Limb (tissue), 2 donors: ENCODE data around the gene RRM1.
"Not testable (repeated sequence)": the region's sequence is repeated elsewhere in the genome, so short reads cannot be mapped to it uniquely, and the experiment has no call there.

Source experiments
- DNase-seq, 2 donors: peaks; one replicate each; pipeline ENCODE4 v3.0.0-alpha.2; 2016; ENCODE audit errors: extremely low spot score in 2 of 2

RRM1 gene

DNA sequence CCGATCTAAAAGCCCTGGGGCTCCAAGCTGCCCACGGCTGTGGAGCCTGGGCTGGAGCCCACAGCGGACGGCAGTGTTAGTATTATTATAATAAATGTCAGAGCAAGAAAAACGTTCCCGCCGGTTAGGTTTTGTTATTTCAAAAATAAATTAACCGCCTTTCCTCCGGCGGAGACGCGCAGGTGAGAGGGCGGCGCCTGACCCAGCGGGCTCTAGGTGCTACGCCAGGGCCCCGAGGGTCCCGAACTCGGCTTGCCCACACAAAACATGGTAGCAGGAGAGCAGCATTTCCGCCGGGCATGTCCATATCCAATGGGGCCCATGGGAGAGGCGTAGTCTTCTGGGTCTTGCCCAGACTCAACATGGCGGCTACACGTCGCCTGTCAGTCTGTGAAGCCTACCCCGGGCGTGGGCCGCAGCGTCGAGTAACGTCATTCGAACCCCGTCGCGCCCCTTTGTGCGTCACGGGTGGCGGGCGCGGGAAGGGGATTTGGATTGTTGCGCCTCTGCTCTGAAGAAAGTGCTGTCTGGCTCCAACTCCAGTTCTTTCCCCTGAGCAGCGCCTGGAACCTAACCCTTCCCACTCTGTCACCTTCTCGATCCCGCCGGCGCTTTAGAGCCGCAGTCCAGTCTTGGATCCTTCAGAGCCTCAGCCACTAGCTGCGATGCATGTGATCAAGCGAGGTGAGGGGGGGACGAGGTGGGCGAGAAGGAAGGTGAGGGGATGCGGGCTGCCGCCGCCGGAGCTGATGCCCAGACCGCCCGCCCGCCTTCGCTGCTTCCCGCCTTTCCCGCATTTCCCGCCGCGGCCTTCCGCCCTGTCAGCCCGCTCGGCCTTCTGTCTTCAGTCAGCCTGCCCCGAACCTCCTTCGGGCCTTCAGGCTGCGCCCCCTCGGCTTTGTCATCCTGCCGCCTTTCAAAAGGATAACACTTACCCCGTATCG lies at the start of gene RRM1:
Gene RRM1 (plus strand): TSS at position 452 of the 944 bp plus-strand sequence. CDS start 214 bp downstream, at position 666.
- peak; percentile 96 to 99 for DNase-seq

DNA sequence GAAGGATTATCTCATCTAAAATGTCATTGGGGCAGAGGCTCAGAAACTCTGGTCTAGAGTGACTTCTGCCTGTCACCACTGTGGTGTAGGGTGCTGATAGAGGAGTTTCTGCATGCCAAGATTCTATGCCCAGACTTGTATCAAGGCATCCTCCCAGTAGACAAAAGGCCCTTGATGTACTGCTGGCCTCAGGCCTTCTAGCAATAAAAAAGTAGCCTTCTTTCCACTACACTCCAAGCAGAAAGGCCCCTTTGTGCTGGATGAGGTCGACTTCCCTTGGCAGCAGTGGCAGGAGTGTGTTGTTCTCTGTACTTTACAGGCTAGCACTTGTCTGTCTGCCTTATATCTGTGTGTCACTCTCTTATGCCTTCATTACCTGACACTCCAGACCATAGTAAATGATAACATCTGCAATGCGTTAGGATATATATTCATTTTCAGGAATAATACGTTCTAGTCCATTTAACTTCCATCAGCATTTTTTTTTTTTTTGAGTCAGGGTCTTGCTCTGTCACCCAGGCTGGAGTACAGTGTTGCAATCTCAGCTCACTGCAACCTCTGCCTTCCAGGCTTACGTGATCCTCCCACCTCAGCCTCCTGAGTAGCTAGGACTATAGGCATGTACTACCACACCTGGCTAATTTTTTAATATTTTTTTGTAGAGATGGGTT lies 49.5 kb upstream of the RRM1 start:
- peak; percentile 7 to 29 for DNase-seq

DNA sequence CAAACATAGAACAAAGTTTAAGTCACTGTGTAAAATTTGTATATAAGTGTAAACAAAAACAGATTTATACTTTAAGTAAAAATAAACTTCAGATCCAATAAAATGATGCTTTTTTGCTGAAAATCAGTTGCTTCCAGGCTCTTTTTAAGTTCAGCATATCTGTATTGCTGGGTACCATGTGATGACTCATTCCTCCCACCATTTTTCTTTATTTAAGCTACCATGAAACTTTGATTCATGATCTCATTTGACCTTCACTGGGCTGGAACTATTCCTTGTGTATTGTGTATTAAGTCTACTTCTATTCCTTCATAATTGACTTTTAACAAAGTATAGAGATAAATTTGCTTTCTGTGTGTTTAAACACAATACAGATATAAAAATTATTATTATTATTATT lies 46.3 kb upstream of the RRM1 start:
- DNase-seq: no peak

DNA sequence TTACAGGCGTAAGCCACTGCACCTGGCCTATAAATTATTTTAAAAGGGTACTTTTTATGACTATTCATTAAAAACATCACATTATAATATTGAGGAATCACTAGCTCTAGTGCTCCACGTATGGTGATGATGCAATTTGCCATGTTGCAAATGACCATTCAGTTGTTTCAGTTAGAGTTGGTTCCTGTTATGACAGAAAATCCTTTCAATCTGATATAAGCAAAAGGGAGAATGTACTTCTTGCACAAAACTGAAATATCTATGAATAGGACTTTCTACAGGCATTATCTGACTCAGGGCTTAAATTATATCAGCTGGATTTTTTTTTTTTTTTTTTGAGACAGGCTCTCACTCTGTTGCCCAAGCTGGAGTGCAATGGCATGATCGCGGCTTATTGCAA lies 45.6 kb upstream of the RRM1 start:
- DNase-seq: no peak

DNA sequence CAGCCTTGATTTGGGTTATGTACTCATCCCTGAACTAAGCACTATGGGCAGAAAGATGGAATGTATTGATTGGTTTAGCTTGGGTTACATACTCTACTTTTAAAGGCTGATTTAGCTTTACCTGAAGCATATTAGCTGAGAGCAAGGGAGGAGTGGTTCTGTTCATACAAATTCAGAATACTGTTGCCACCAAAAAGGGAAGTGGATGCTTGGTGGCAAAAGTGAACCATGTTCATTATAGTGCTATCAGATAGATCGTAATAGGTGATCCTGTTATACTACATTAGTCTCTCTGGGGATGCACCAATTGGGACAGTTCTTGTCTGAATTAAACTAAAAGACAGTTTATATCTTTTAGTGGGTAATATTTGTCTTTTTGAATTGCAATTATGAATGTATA lies 44.5 kb upstream of the RRM1 start:
- DNase-seq: no peak

DNA sequence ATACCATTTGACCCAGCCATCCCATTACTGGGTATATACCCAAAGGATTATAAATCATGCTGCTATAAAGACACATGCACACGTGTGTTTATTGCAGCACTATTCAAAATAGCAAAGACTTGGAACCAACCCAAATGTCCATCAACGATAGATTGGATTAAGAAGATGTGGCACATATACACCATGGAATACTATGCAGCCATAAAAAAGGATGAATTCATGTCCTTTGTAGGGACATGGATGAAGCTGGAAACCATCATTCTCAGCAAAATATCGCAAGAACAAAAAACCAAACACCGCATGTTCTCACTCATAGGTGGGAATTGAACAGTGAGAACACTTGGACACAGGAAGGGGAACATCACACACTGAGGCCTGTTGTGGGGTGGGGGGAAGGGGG lies 41.4 kb upstream of the RRM1 start:
- not testable (repeated sequence) for DNase-seq

DNA sequence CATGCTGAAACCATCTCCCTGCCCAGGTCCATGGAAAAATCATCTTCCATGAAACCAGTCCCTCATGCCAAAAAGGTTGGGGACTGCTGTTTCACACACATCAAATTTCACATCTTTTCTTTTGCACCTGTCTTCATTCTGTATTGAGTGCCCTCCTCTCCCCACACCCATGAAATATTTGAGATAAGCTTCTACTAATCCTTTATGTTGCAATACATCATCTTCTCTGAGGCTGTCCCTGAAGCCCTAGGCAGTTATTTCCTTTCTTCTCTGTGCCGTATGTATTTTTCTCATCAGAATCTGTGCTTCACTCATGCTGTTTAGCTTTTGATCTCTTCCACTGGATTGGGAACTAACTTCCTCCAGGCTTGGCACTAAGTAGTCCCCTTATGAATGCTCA lies 40.0 kb upstream of the RRM1 start:
- DNase-seq: no peak

DNA sequence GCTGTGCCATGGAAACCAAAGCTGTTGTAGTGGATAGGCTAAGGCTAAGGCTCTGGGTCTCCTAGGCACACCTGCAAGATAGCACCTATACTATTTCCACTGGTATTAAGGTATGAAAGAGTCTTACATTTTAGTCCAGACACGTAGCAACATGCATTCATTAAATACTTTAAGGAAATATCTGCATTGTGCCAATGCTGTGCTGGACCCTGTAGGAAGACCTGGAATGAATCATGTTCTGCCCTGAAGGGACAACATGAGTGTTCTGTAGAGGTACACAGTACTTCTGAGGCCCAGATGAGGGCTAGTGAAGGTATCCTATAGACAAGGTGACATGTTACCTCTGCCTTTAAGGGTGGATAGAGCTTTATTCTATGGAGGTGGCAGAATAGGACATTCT lies 35.2 kb upstream of the RRM1 start:
- DNase-seq: no peak

DNA sequence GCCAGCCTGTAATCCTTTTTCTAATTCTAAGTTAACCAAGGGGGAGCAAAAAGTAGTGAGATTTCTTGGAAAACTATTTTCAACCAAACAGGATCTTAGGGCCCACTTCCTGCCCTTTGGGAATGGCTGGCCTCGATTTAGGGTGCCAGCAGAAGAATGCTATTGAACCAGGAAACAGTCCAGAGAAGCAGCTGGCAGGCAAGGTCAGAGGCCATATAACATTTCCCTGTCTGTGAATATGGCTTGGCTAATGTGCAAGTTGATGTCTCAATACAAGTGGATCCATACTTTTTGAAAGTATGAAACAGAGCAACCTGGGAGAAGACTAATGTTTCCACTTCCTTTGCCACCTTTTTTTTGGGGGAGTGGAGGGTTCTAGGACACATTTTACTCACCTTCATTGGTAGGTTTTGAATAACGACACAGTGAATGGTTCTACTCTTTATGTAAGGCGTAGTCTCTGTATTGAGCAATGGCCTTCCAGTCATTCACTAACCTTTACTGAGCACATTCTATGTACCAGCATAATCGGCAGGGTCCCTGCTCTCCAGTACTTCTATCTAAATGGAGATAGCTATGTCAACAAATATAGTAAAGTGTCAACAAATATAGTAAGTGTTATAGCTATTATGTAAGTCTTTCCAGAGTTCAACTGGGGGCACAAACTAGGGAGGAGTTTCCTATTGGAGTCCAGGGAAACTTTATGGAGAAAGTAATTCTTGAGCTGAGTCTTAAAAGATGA lies 34.2 kb upstream of the RRM1 start:
- DNase-seq: no peak

DNA sequence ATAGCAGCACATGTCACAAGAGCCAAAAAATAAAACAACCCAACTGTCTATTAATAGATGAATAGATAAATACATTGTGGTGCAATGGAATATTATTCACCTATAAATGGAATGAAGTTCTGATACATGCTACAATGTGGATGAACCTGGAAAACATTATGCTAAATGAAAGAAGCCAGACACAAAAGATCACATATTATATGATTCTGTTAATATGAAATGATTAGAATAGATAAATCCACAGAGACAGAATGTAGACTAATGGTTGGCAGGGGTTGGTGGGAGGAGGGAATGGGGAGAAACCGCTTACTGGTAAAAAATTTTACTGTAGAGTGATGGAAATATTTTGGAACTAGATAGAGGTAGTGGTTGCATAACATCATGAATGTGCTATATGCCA lies 32.9 kb upstream of the RRM1 start:
- no peak for DNase-seq

DNA sequence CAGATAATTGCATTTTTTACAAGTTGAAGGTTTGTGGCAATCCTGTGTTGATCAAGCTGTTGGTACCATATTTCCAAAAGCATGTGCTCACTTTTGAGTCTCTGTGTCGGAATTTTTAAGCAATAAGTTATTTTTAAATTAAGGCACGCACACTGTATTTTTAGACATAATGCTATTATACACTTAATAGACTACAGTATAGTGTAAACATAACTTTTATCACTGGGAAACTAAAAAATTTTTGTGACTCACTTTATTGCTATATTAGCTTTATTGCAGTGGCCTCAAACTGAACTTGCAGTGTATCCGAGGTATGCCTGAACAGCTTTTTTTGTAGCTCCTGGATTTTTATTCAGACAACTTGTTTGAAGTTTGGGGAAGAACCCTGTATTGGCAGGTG lies 31.3 kb upstream of the RRM1 start:
- DNase-seq: no peak

DNA sequence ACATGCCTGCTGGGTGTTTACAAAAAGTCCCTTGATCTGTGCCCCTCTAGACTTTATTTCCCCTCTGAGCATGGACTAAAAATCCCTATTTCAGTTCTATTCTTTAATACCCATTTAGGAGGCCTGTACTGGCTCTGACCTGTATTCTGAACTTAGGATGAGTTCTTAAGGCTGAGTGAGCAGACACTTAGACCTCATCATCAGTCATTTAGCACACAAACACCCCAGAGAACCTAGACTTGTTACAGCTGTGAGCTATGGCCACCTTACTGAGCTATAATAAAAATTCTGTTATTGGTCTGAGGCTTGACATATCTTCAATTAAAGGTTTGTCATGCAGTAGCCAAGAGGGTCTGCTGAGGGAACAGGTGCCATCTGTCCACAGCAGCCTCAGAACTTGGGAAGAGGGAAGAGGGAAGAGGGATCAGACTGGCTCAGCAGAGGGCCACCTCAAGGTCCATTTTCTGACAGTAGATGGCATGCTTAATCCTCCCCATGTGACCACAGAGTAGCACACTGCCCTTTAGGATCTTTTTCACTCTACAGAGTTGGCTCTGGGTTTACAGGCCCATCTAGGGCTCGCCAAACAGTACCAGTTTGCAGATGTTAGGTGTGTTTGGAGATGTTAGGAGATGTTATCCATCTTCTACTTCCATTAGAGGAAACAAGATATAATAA lies 30.2 kb upstream of the RRM1 start:
- DNase-seq: no peak

DNA sequence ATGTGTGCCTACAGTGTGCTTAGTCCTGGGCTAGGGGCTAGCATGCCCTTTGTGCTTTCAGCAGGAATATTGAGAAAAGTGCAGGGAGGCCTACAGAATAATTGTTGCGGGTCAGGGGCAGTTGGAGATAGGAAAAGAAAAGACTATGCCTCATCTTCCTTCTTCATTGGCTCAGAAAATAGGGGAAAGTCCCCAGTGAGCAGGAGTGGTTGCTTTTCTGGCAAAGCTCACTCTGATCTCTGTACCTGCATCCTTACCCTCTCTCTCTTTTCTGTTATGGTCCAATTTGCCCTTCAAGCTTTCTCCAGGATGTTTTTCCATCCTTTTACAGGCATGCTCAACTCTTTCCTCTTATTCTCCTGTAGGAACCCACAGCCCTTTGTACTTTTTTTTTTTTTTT lies 29.5 kb upstream of the RRM1 start:
- no peak for DNase-seq

DNA sequence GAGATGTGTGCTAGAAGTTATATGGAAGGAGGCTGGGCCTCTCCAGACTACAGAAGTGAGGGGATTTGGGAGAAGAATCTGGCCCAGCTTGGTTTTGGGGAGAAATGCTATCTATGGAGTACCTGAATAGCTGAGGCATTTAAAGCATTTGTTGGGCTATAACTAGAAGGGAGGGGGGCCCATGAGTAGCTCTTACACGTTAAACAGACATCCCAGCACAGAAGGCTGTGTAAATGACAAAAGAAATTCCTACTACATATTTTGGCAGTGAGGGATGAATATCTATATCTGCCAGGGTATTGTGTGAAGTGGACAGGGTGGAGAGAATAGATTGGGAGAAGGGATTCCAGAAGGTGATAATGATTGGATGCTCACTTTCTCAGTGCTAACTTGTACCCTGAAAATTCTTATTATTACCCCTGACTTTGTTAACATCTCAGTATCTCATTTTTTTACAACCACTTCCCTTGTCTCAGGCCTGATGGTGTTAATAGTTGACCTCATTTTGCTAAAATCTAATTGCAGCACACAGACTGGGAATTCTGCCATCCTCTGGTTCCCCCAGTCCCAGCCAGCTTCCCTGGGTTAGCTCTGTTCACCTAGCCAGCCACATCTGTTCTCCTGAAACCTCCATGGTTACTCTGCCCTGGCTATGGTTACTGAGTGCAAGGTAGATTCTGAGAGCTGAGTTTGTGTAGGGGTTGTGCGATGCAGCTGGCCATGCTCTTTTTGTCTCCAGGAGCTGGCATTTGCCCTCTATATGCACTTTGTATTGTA lies 28.8 kb upstream of the RRM1 start:
- DNase-seq: no peak

DNA sequence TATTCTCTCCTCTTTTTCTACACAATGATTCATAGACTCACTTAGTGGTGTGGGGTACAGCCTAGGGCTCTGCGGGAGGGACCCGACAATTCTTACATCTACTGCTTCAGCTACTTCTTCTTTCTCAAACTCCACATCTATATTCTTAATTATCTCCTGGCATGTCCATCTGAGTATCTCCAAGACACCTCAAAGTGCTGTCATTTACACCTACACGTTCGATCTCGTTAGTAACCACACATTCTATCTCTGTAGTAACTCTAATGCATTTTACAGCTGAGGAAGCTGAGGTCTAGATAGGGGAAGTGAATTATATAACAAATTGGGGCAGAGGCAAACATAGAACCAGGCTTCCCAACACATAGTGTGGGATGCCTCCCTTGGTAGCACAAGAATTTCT lies 27.7 kb upstream of the RRM1 start:
- DNase-seq: no peak

DNA sequence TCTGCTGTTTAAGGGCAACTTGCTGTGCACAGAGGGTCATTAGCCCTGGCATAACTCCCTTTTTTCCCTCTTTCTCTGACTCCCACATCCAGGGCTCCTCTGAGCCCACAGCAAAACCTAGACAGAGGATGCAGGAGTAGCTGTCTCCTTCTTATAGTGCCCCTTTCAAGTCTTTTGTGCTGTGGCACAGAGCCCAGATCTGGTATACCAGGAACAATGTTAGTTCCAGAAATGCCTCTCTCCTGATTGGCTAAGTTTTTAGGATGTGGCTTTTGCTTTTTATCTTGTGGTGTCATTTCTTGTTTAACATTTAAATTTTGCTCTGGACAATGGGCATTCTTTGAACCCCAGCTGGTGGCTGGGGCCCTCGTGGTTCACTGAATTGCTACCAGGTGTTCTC lies 25.6 kb upstream of the RRM1 start:
- DNase-seq: no peak

DNA sequence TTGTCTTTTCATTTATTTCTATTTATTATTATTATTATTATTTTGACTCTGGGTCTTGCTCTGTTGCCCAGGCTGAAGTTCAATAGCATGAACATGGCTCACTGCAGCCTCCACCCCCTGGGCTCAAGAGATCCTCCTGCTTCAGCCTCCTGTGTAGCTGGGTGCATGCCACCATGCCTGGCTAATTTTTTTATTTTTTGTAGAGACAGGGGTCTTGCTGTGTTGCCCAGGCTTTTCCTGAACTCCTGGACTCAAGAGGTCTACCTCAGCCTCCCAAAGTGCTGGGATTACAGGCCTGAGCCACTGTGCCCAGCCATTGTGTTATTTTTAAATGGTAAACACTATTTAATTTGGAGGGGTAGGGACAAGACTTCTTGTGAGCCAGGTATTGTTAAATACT lies 23.3 kb upstream of the RRM1 start:
- DNase-seq: no peak

DNA sequence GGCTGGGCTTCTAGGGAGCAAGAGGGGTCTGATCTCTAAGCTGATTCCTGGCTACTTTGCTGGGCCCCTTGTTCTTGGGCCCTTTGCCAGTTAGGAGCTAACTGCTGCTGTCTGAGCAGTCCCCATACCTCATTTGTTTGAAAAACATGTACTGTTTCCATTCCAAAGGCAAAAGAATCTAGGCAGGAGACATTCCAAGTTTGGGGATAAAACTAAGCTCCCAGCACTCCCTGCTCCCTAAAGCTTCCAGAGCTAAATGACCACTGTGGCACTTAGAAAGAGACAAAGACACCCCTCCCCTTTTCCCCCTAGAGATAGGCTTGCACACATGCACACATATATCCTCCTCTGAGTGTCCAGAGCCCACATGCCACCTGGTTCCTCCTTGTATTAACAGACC lies 22.7 kb upstream of the RRM1 start:
- no peak for DNase-seq

DNA sequence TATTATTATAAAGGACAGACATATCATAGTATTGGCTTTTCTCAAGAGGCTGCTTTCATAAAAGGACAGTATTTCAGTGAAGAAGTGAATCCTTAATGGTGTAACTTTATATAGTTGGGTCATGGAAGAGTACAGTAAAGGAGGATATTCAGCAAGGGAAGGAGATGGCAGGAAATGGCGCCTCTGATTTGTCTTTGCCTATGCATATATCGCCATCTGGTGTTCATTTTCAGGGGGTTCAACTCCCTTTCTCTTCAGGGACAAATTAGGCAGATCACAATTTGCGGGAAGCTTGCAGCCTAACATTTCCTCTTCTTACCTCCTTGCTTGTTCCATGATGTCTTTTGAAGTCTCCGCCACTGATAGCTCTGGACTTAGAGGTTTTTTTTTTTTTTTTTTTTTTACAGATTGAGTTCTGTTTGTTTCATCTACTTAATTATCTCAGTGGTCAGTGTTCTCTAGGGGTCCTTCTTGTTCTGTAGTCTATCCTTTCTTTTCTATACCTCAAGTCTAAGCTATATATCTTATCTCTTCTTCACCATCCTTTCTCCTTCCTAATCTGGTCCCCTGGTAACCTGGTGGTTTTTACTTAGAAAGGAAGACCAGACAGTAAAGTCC lies 21.8 kb upstream of the RRM1 start:
- peak; percentile 62 to 92 for DNase-seq

DNA sequence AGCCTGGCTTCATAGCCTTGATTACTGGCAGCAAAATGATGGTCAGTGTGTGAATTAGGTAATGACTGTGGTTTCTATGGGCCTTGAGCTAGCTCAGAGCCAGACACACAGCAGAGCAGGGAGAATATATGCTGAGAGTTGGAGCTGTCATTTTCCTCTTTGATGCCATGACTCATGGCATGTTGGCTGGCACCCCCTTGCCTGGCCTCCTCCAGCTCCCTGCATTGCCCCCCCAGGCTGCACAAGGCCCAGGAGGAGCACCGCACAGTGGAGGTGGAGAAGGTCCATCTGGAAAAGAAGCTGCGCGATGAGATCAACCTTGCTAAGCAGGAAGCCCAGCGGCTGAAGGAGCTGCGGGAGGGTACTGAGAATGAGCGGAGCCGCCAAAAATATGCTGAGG lies 20.3 kb upstream of the RRM1 start:
- no peak for DNase-seq
